Germinal center (tissue), 1 donor: ENCODE measurements around the gene DMD.
"Not testable (repeated sequence)": the region's sequence is repeated elsewhere in the genome, so short reads cannot be mapped to it uniquely, and the experiment has no call there.

Experiments used
- DNase-seq: peaks from one replicate; pipeline ENCODE4 v3.0.0; 2012; ENCODE audit warnings: mixed read lengths, low spot score

DMD gene

DNA sequence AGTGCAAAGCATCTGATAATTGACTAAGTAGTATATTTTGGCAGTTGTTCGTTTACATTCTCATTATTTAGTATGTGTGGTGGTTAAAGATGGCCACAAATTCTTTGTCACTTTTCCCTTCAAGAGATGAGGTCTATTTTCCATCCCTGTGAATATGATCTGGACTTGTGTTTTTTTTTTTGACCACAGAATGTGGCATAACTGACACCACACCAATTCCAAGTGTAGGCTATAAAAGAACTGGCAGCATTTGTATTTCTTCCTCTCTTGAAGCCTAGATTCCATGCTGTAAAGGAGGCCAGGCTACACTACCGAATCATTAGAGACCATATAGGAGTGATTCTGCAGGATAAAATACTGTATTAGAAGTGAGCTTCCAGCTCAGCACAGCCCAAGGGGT is 596.6 kb downstream of the DMD start:
- no peak for DNase-seq

DNA sequence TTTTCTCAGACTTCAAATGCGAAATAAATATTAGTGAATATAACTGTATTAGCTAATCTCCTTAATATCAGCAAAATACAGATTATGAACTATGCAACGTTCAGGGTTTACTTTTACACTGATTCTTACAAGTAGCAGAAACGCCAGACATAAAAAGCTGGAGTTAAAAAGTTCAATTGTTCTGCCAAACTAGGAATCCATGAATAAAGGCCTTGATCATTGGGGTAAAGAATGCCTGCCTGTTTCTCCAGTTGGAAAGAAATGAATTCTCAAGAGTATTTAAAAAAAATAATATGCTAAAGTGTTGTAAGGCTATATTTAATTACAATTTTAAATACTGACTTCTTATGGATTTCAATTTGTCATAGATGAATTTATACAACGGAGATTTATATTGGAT is 612.2 kb downstream of the DMD start:
- no peak for DNase-seq

DNA sequence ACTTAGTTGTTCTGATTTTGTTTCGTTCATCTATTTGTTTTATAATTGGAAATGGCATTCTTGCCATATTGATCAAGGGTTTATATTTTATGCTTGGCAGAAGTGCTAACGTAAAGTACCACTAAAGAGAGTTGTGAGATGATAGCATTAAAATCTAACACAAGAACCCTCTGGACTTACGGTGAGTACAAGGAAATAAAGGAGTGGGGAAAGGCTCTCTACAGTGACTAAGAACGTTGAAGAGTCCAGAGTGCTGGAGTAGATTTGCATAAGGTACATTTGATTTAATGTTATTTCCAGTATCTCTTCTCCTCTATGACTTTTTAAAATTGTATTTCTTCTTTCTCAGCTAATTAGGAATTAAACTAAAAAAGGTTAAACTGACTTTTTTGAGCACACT is 612.6 kb downstream of the DMD start:
- DNase-seq = no peak

DNA sequence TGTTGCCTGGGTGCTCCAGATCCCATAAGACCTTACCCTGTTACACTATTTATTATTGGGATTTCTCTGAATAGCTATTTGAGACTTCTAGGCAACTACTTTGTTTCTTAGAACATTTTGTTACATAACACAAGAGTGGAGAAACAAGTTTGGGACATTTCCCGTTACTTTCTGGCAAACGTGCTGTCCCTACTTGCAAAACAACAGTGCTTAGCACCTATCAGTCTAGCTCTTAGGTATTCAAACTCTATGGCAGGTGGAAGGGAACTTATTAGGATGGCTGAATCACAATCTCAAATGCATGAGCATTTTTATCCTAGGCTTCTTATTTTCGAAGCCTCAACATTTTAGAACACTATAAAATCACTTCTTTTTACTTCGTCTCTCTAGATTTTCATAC is 613.6 kb downstream of the DMD start:
- no peak for DNase-seq

DNA sequence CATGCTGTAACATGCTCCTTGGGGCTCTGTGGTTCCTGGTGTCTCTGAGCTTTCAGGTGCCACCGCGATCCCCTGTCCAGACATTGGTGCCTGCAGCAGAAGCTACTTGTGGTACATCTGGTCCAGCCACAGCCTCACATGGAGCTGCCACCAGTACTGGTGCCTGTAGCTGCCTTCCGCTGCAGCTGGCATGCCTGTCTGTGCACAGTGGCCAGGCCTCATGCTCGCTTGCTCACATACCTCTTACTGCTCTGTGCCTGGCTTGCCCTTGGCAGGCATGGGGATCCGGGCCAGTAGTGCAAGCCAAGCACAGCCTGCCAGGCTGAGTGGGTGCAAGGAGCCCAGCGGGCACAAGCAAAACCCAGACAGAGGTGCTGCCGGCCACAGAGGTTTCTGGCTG is 618.6 kb downstream of the DMD start:
- DNase-seq = no peak

DNA sequence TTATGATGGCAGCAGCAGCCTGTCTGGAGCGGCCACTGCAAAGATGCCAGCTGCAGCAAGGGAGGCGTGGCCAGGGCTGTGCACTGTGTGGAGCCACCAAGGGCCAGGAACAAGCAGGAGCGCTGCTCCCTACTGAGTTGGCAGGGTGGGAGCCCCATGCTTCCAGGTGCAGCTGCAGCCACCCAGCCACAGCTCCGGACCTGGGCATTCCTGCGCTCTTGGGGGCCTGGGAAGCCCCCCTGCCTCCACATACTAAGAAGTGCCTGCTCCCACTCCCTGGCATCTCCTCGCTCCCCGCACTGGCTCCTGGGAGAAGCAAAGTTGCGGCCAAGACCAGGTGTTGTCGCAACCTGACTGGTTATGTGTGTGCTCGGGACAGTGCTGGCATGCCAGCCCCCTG is 619.8 kb downstream of the DMD start:
- DNase-seq = no peak

DNA sequence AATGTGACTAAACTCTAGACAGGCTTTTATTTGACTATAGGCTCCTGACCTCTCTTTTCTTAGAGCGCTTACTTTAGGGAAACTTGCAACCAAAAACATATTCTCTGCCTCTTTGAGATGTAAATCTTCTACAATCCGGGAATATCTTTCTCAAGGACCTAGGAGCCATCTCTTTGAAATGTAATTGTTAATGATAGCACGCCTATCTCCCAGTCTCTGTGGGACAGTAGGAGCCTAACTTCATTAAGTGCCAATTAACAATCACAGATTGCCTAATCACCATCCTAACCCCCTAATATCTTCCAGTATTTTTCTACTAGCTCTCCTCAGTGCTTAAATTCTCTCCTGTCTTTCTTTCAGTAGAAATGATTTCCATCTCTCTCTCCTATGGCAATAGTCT is 628.6 kb downstream of the DMD start:
- DNase-seq = no peak

DNA sequence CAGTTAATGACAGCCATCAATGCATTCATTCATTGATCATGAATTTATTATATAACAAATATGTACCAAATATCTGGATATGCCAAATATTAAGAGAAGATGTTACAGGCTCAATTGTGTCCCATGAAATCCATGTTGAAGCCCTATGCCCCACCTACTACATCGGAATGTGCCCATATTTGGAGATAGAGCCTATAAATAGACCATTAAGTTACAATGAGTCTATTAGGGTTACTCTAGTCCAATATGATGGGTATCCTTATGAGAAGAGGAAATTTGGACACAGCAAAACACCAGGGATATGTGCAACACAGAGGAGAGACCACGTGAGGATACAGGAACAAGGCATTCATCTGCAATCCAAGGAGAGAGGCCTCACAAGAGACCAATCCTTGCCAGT is 634.5 kb downstream of the DMD start:
- DNase-seq = no peak

DNA sequence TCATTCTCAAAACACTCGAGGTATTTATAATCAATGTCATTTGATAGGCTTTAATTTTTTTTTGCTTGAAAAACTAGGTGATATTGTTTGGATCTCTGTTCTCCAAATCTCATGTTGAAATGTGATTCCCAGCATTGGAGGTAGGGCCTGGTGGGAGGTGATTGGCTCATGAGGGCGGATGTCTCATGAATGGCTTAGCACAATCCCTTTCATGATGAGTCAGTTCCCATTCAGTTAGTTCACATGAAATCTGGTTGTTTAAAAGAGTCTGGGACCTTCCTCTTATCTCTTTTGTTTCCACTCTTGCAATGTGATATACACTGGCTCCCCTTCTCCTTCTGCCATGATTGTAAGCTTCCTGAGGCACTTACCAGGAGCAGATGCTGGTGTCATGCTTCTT is 638.7 kb downstream of the DMD start:
- no peak for DNase-seq

DNA sequence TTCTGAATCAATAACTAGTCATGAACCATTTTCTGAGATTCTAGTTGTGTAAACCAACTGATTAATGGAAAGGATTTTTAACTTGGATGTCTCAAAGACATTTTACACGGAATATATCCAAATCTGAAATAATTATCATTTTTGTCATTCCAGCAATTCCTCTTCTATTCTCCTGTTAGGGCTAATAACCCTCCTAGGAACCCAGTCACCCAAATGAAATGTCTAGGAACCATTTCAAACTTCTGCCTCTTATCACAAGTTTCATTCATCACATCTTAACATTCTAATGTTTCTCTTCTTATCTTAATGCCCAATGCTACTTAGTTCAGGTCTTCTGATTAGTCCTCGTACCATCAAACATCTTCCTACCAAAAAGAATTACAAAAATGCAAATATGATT is 639.8 kb downstream of the DMD start:
- DNase-seq = no peak

DNA sequence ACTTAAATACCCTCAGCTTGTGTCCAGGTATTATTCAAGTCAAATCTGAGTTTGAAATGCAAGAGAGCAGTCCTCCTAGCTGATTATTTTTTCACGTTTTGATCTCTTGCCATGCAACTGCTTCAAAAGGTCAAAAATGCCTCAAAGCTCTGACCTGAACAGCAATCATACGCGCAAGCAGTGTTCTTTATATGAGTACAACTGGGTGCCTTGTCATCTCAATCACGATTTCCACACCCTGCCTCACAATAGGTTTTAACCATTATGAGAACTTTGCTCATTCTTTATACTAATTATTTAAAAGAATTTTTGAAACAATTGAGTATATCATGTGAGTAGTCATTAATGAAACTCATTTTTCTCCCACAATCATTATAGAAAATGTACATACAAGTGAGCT is 649.1 kb downstream of the DMD start:
- no peak for DNase-seq

DNA sequence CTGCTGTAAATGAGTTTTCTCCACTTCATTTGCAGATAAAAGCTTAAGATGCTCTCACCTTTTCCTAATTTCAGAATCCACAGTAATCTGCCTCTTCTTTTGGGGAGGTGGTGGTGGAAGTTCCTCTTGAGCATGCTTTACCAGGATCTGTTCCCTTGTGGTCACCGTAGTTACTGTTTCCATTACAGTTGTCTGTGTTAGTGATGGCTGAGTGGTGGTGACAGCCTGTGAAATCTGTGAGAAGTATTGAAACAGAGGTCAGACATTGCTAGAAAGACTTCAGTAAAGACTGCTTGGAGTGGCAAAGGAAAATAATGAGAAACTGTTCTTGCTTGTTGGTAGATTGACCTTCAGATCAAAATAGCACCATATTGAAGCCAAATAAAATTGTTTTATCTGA is 666.2 kb downstream of the DMD start:
- DNase-seq = no peak

DNA sequence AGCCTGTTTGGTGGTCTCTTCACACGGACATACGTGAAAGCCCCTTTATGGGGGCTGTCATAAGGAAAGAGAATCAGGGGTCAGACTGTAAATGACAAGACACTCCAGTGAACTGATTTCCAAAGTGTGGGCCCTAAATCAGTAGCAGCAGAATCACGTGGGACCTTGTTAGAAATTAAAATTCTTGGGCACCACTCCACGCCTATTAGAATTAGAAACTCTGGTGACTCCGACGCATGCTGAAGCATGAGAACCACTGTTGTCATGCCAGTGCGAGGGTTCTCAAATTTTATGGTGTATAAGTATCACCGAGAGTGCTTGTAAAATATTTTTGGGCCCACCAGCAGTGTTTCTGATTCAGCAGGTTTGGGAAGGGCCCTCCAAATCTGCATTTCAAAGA is 672.8 kb downstream of the DMD start:
- no peak for DNase-seq

DNA sequence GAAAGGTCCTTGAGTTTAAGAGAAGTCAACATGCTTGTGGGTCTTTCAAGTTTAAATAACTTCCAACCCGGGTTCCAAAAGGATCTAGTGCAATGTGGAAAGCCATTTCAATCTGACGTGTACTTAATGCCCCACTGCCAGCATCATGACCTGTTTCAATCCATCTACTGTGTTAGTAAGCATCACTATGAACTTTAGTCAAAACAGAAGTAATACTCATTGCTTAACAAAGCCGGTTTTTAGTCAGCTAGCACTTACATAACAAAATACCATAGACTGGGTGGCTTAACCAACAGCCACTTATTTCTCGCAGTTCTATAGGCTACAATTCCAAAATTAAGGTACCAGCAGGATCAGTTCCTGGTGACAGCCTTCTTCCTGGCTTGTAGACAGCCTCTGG is 677.5 kb downstream of the DMD start:
- DNase-seq = no peak

DNA sequence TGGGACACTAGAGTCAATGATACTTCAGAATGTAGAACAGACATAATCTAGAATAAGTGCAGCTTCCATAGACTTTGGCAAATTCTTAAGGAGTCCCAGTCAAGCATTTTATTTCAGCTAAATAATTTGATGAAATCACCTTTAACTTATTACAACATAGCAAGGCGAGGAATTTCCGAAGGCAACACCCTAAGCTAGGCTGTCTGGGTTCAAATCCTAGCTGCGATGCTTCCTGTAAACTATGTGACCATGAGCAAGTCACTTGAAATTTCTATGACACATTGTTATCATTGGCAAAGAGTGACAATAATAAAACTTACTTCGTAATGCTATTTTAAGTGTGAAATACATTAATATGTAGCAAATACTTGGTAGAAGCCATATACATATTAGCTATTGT is 679.1 kb downstream of the DMD start:
- no peak for DNase-seq

DNA sequence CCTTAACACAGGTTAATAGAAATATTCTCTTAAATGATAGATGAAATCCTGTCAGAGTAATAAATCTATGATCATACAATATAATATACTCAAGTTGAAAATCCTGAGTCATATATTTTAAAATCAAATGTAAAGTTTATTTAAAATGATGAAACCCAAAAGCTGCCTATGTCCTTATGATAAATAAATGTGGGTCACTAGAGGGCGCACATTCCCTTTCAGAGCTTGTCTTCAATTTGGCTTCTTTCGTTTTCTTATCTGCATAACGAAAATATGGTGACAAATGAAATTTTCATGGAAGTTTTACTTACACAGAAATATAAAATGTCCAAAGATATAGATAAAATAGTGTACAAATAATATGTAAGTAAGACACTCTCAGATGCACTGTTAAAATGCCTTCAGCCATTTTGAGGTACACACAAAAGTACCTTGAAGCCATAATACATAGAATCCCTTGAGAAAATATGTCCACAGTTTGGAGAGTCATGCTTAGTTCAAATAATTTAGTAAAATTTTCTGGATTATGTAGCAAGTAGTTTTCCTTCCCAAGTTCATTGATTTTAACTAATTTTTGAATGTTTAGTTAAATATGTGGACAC is 680.4 kb downstream of the DMD start:
- no peak for DNase-seq

DNA sequence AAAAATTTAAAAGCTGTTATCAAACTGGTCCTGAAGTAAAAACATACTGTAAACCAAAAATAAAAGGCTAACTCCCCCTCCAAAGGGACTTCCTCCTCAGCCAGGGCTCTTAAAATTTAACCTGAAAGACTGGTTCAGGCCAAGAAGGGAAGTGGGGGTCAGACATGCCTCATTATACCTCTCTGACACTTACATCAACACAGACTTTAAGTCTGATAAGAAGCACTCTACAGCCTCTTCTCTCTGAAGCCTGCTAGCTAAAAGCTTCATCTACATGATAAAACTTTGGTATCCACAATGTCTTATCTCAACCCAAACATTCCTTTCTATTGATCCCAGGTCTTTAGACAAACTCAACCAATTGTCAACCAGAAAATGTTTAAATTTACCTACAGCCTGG is 682.9 kb downstream of the DMD start:
- DNase-seq = not testable (repeated sequence)

DNA sequence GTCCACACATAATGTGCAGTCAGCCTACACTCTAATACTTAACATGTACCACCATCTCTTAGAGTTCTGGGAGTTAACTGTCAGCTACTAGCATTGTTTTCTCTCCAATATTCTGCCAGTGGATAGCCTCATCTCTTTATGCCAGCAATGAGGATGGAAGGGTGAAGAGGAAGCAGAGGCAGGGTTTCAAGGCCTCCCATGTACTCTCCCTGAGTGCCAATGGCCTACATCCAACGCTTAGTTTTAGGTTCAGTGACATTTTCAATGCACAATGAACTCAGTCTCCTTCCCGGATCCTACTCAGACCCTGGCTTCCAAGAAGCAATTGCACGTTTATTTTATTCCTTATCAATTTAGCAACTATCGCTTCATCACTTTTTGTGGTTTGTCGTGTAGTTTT is 686.1 kb downstream of the DMD start:
- no peak for DNase-seq

DNA sequence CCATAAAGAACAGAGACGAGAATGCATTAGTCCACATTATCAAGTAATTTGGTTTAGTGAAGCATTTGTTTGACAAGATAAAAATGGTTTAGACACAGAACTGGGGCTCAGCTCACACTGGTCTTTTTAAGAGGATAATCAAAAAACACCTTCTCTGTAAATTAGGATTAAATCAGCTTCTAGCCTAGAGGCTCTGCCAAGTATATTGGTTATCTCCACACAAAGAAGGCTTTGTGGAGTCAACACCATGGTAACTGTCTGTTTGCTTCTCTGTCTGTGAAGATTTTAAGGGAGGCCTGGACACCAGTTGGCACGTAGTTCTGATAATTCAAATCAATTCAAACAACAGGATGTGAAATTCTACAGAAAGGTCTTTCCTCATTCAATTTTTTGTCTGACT is 687.0 kb downstream of the DMD start:
- no peak for DNase-seq

DNA sequence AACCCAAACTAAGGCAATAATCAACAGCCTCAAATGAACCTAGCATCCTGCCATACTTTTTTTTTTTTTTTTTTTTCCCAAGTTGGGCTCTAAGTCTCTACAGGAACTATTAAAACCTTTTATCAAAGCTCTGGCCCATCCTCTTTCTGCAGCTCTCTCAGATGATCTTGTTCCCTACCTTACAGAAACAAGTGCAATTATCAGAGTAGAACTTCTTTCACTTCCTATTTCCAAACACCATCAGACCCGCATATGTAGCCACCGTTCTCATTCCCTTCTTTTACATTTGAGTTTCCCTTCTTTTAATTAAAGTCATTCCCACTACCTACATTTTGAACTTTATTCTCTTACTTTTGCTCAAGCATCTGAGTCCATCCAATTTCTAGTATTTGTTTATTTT is 690.6 kb downstream of the DMD start:
- DNase-seq = no peak

DNA sequence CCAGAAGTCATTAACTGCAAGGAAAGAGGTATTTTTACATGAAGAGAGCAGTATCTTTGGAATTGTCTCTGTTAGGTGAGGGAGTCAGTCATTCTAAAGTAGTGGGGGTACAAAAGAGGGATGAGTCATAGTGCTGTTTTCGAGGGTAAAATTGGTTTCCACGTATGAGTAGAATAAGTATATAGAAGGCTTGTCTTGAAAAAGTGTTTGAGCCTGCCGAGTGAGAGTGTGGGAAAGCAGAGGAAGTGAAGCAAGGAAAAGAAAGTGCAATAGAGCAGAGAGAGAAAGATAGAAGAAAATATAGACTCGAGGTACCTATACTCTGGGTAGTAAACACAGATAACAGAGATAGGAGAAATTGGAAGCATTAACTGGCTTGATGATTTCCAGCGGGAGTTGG is 696.4 kb downstream of the DMD start:
- no peak for DNase-seq

DNA sequence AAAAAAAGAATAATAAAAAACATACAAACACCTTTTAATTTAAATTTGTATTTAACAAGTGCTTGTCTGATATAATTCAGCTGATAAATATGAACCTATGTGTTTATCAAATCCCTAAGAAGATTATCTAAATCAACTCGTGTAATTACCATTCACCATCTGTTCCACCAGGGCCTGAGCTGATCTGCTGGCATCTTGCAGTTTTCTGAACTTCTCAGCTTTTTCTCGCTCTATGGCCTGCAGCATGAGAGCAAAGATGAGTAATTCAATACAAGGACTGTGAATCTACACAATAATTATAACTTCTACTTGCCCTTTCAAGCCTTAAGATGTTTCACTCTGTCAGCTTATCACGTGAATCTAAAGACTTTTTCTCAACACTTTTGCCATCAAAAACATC is 709.7 kb downstream of the DMD start:
- no peak for DNase-seq

DNA sequence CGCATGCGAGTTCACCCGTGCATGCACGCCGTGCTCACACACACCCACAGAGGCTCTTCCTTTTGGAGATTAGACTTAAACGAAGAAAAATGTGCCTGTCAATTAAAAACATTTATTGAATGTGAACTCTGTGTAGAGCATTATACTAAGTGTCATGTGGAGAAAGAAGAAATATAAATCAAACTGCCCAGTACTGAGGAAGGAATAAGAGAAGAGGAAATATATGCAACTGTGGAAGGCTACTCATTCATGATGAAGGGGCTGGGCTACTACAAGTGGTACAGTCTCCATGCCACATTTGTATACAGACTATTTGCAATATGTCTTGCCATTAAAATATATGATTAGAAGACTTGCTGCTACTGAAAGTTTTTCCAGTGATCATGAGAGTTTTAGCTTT is 714.7 kb downstream of the DMD start:
- DNase-seq = no peak

DNA sequence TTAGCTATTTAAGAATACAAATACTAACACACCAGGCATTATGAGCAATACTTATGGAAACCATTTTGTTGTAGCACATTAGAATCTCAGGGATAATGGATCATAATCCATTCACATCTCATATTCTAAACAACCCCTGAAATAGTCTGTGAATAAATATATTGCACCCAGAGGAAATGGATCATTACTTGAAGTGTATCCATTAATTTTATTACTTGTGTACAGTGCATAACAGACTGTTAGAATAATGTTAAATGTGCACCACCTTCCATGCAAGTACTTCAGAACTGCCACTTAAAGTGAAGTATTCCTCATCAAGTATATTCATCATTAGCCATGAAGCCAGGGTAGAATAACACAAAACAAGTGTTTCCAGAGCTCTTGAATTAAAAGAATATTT is 715.5 kb downstream of the DMD start:
- no peak for DNase-seq

DNA sequence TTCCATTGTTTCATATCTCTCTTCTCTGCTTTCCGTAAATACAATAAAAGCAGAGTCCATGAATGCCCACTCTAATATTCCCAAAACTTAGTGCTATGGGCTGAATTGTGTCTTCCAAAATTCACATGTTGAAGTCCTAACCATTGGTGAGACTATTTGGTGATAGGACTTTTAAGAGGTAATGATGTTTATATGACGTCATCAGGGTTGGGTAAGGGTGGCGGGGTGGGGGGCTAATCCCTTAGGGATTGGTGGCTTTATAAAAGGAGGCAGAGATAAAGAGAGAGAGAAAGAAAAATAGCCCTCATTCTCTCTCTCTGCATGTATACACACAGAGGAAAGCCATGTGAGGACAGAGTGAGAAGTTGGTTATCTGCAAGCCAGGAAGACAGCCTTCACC is 722.2 kb downstream of the DMD start:
- DNase-seq = no peak
